Panc1 (cell line): Measurements from ENCODE around the gene CFAP74. TPM values are rescaled to one million over a fixed set of nuclear protein-coding genes. Genes with fewer than 3 reads are reported as not detected.

ENCODE experiments used
- ATAC-seq: fragments of 200-7000 bp; cut with Tn5 transposase; 2 replicates; pipeline ENCODE4 v1.9.1; 2020; ENCODE audit warnings: mild to moderate bottlenecking, moderate library complexity
- BruUV-seq: library from RNA; stranded (reverse); fragments of 400-500 nt; replicated peaks from 2 replicates; lab custom pipeline; 2021; lab: Mats Ljungman, UMichigan
- CTCF ChIA-PET: fragments of 300-600 bp; sonication (Branson Sonifier 250); formaldehyde crosslinking; loops from one replicate; lab custom pipeline; 2022; ENCODE audit warnings: antibody characterized with exemption; lab: Charles Lee
- POLR2A ChIA-PET: fragments of 300-600 bp; sonication (Branson Sonifier 250); formaldehyde crosslinking; loops from one replicate; lab custom pipeline; 2022; ENCODE audit warnings: antibody characterized with exemption; lab: Charles Lee
- DNase-seq: peaks from one replicate; pipeline ENCODE4 v3.0.0-alpha.2; 2010; ENCODE audit warnings: low read depth, low spot score
- H3K27ac ChIP-seq: 2 replicates; pipeline ENCODE4 v1.5.1; 2011; ENCODE audit warnings: mild to moderate bottlenecking, low read length, inconsistent platforms
- H3K27me3 ChIP-seq: fragments of 200-500 bp; sonication (Bioruptor generic); 2 replicates; pipeline ENCODE4 v1.6.0; 2014; ENCODE audit warnings: low read length, inconsistent platforms; ENCODE audit not compliant: control insufficient read depth, insufficient read depth
- H3K36me3 ChIP-seq: fragments of 200-500 bp; sonication (Bioruptor generic); 2 replicates; pipeline ENCODE4 v1.5.1; 2014; ENCODE audit warnings: inconsistent platforms, mild to moderate bottlenecking, low read length, moderate library complexity; ENCODE audit not compliant: control insufficient read depth, insufficient read depth
- H3K4me1 ChIP-seq: 2 replicates; pipeline ENCODE4 v1.5.1; 2011; ENCODE audit warnings: inconsistent platforms, mild to moderate bottlenecking, low read length, moderate library complexity; ENCODE audit not compliant: control insufficient read depth, insufficient read depth
- H3K4me3 ChIP-seq, 2 experiments: 2 replicates each; pipeline ENCODE4 v1.5.1; 2011 to 2012; ENCODE audit warnings: low read depth in 2 of 2, low read length in 2 of 2, mild to moderate bottlenecking in 2 of 2, inconsistent platforms in 1 of 2, moderate library complexity in 1 of 2
- H3K9me3 ChIP-seq: fragments of 200-500 bp; sonication (Bioruptor generic); 2 replicates; pipeline ENCODE4 v1.5.1; 2014; ENCODE audit warnings: low read depth, mild to moderate bottlenecking, inconsistent platforms, low read length, moderate library complexity; ENCODE audit not compliant: control insufficient read depth, insufficient read depth
- POLR2AphosphoS5 ChIP-seq: IDR thresholded peaks from 2 replicates; pipeline ENCODE4 v1.6.1; 2012; ENCODE audit warnings: mild to moderate bottlenecking, low read depth, low read length, moderate library complexity
- SIN3A ChIP-seq: IDR thresholded peaks from 2 replicates; pipeline ENCODE4 v1.6.1; 2012; ENCODE audit warnings: low read depth, mild to moderate bottlenecking, low read length, moderate library complexity, borderline replicate concordance; ENCODE audit not compliant: insufficient read depth
- TCF7L2 ChIP-seq: IDR thresholded peaks from 2 replicates; pipeline ENCODE4 v1.6.1; 2011; ENCODE audit warnings: mild to moderate bottlenecking, low read depth, low read length, inconsistent platforms
- in situ Hi-C: cut with HindIII; loops from 2 replicates; pipeline ENCODE4 v1.10.0; 2016; ENCODE audit warnings: low sequenced_read_pairs, low pct_unique_long_range_greater_than_20kb
- intact Hi-C: fragments of 100-400 bp; cut with micrococcal nuclease; formaldehyde crosslinking; loops from one replicate; pipeline ENCODE4 v1.10.0; 2022; ENCODE audit not compliant: unreplicated experiment
- total RNA-seq: library from RNA; stranded (reverse); gene quantifications from one replicate; pipeline ENCODE4 v1.2.1, GENCODE V29; 2021; ENCODE audit not compliant: unreplicated experiment
- TF ChIP-seq, protein P1 (sequence below), 2 experiments: IDR thresholded peaks; 2 replicates each; pipeline ENCODE4 v1.6.1; 2011 to 2012; ENCODE audit warnings: low read depth in 2 of 2, control low read depth in 1 of 2, low read length in 1 of 2, mild to moderate bottlenecking in 1 of 2, moderate library complexity in 1 of 2; ENCODE audit not compliant: insufficient read depth in 1 of 2
- TF ChIP-seq, protein P2 (sequence below): fragments of 450-650 bp; IDR thresholded peaks from 2 replicates; pipeline ENCODE4 v1.5.1; 2017; ENCODE audit warnings: mild to moderate bottlenecking

CFAP74 gene
- total RNA-seq, 1 experiment from 2014 or later = not detected

- H3K36me3 ChIP-seq = no peaks in the 10 kb centered on the region
- TF ChIP-seq SIN3A (no peak), POLR2AphosphoS5 (no peak), TCF7L2 (no peak)
- TF ChIP-seq, protein P1, sequence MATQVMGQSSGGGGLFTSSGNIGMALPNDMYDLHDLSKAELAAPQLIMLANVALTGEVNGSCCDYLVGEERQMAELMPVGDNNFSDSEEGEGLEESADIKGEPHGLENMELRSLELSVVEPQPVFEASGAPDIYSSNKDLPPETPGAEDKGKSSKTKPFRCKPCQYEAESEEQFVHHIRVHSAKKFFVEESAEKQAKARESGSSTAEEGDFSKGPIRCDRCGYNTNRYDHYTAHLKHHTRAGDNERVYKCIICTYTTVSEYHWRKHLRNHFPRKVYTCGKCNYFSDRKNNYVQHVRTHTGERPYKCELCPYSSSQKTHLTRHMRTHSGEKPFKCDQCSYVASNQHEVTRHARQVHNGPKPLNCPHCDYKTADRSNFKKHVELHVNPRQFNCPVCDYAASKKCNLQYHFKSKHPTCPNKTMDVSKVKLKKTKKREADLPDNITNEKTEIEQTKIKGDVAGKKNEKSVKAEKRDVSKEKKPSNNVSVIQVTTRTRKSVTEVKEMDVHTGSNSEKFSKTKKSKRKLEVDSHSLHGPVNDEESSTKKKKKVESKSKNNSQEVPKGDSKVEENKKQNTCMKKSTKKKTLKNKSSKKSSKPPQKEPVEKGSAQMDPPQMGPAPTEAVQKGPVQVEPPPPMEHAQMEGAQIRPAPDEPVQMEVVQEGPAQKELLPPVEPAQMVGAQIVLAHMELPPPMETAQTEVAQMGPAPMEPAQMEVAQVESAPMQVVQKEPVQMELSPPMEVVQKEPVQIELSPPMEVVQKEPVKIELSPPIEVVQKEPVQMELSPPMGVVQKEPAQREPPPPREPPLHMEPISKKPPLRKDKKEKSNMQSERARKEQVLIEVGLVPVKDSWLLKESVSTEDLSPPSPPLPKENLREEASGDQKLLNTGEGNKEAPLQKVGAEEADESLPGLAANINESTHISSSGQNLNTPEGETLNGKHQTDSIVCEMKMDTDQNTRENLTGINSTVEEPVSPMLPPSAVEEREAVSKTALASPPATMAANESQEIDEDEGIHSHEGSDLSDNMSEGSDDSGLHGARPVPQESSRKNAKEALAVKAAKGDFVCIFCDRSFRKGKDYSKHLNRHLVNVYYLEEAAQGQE (IDR thresholded peaks at IDR 0.05; ENCODE audit: insufficient read depth in 1 of 2, low read depth in 2 of 2, low read length in 1 of 2) = no peak
- TF ChIP-seq, protein P2, sequence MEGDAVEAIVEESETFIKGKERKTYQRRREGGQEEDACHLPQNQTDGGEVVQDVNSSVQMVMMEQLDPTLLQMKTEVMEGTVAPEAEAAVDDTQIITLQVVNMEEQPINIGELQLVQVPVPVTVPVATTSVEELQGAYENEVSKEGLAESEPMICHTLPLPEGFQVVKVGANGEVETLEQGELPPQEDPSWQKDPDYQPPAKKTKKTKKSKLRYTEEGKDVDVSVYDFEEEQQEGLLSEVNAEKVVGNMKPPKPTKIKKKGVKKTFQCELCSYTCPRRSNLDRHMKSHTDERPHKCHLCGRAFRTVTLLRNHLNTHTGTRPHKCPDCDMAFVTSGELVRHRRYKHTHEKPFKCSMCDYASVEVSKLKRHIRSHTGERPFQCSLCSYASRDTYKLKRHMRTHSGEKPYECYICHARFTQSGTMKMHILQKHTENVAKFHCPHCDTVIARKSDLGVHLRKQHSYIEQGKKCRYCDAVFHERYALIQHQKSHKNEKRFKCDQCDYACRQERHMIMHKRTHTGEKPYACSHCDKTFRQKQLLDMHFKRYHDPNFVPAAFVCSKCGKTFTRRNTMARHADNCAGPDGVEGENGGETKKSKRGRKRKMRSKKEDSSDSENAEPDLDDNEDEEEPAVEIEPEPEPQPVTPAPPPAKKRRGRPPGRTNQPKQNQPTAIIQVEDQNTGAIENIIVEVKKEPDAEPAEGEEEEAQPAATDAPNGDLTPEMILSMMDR = no peak
- H3K4me3 ChIP-seq = no peak overlapping the region
- intact Hi-C loops (no loop called here), in situ Hi-C loops (no loop called here)
- no peak overlapping the region for H3K27ac ChIP-seq
- H3K4me1 ChIP-seq = no peaks in the 10 kb centered on the region
- no peaks in the 10 kb centered on the region for H3K27me3 ChIP-seq
- BruUV-seq = no TSS peak
- ATAC-seq = no peak
- DNase-seq = no peak
- CTCF ChIA-PET = no interaction called here
- no peaks in the 10 kb centered on the region for H3K9me3 ChIP-seq
- POLR2A ChIA-PET = no interaction called here
Measured at GRCh38 chr1:1948783-1949182, 54.8 kb downstream of the CFAP74 start.

GRCh38 chr1:1947493-1947892 lies 56.1 kb downstream of the CFAP74 start:
- Histone ChIP-seq H3K36me3 (no peaks in the 10 kb centered on the region), H3K27ac (no peak overlapping the region), H3K9me3 (no peaks in the 10 kb centered on the region), H3K27me3 (no peaks in the 10 kb centered on the region), H3K4me1 (no peaks in the 10 kb centered on the region), H3K4me3 (no peak overlapping the region)
- POLR2A ChIA-PET = no interaction called here
- ATAC-seq (no peak), DNase-seq (no peak)
- intact Hi-C loops = no loop called here
- BruUV-seq = no TSS peak
- TF ChIP-seq, protein P1 (IDR thresholded peaks at IDR 0.05; ENCODE audit: insufficient read depth in 1 of 2, low read depth in 2 of 2, low read length in 1 of 2) = no peak
- TF ChIP-seq SIN3A (no peak), POLR2AphosphoS5 (no peak), TCF7L2 (no peak)
- TF ChIP-seq, protein P2 = no peak
- CTCF ChIA-PET = interaction anchor here (0.6 kb wide), 1 partner anchor 21 kb away, joined by 3 read pairs; no protein-coding TSS in a partner anchor
- in situ Hi-C loops = no loop called here
